Liver (tissue), 9 donors: ENCODE results near the gene FNDC8. TPM values are rescaled to one million over a fixed set of nuclear protein-coding genes. Genes with fewer than 3 reads are reported as not detected.
A peak's percentile ranks its signal among the peaks of the same experiment; 100 is the strongest.

Source experiments
- DNase-seq: peaks from one replicate; pipeline ENCODE4 v3.0.0-alpha.2; 2017; ENCODE audit warnings: low spot score
- H3K27ac ChIP-seq, 2 donors: one replicate each; pipeline ENCODE4 v1.7.0; 2013; ENCODE audit warnings: inconsistent platforms in 2 of 2, low read length in 2 of 2, control low read depth in 1 of 2, low read depth in 1 of 2, mild to moderate bottlenecking in 1 of 2
- H3K27me3 ChIP-seq, 4 donors: one replicate each; pipeline versions ENCODE4 v1.6.1 to v1.7.0; 2013; ENCODE audit warnings: low read length in 3 of 4, inconsistent platforms in 1 of 4, mild to moderate bottlenecking in 1 of 4, moderate library complexity in 1 of 4; ENCODE audit not compliant: control insufficient read depth in 4 of 4, insufficient read depth in 4 of 4
- H3K36me3 ChIP-seq, 4 donors: one replicate each; pipeline versions ENCODE4 v1.6.1 to v1.7.0; 2013; ENCODE audit warnings: low read length in 3 of 4, mild to moderate bottlenecking in 3 of 4, low read depth in 1 of 4, moderate library complexity in 1 of 4; ENCODE audit not compliant: control insufficient read depth in 4 of 4, insufficient read depth in 3 of 4
- H3K4me1 ChIP-seq, 4 donors: one replicate each; pipeline versions ENCODE4 v1.6.1 to v1.7.0; 2013; ENCODE audit warnings: low read length in 3 of 4, mild to moderate bottlenecking in 3 of 4, moderate library complexity in 1 of 4; ENCODE audit not compliant: control insufficient read depth in 4 of 4, insufficient read depth in 4 of 4
- H3K4me3 ChIP-seq, 3 donors: one replicate each; pipeline versions ENCODE4 v1.6.1 to v1.7.0; 2013; ENCODE audit warnings: low read length in 3 of 3, control low read depth in 1 of 3, low read depth in 1 of 3, mild to moderate bottlenecking in 1 of 3
- H3K9ac ChIP-seq, 2 donors: one replicate each; pipeline ENCODE4 v1.7.0; 2013; ENCODE audit warnings: low read length in 2 of 2, mild to moderate bottlenecking in 2 of 2, moderate library complexity in 2 of 2, control low read depth in 1 of 2, low read depth in 1 of 2
- H3K9me3 ChIP-seq, 4 donors: one replicate each; pipeline versions ENCODE4 v1.6.1 to v1.7.0; 2013; ENCODE audit warnings: low read length in 3 of 4; ENCODE audit not compliant: control insufficient read depth in 4 of 4
- ATF3 ChIP-seq: IDR thresholded peaks from 2 replicates; pipeline ENCODE4 v1.6.1; 2016; ENCODE audit warnings: antibody characterized with exemption
- CTCF ChIP-seq: fragments of 150-350 bp; IDR thresholded peaks from 2 replicates; pipeline ENCODE4 v1.5.1; 2017; ENCODE audit warnings: improper control_type of control experiment, low read depth, low read length; ENCODE audit not compliant: missing input control
- FOXA1 ChIP-seq: IDR thresholded peaks from 2 replicates; pipeline ENCODE4 v1.6.1; 2016; ENCODE audit warnings: antibody characterized with exemption
- FOXA2 ChIP-seq: IDR thresholded peaks from 2 replicates; pipeline ENCODE4 v1.6.1; 2016; ENCODE audit warnings: antibody characterized with exemption
- GABPA ChIP-seq, 2 donors: IDR thresholded peaks in 1 of 2; conservative IDR thresholded peaks in 1 of 2; 2 replicates each; pipeline ENCODE4 v1.6.1; 2016; ENCODE audit warnings: antibody characterized with exemption in 2 of 2, mild to moderate bottlenecking in 1 of 2, moderate library complexity in 1 of 2
- HNF4A ChIP-seq, 2 donors: conservative IDR thresholded peaks; 2 replicates each; pipeline ENCODE4 v1.6.1; 2016; ENCODE audit warnings: antibody characterized with exemption in 2 of 2, mild to moderate bottlenecking in 2 of 2
- HNF4G ChIP-seq: IDR thresholded peaks from 2 replicates; pipeline ENCODE4 v1.6.1; 2016; ENCODE audit warnings: antibody characterized with exemption
- JUND ChIP-seq, 2 donors: IDR thresholded peaks; 2 replicates each; pipeline ENCODE4 v1.6.1; 2016; ENCODE audit warnings: antibody characterized with exemption in 2 of 2
- MAX ChIP-seq: IDR thresholded peaks from 2 replicates; pipeline ENCODE4 v1.6.1; 2016; ENCODE audit warnings: antibody characterized with exemption
- NR2F2 ChIP-seq: IDR thresholded peaks from 2 replicates; pipeline ENCODE4 v1.6.1; 2016; ENCODE audit warnings: antibody characterized with exemption
- REST ChIP-seq: IDR thresholded peaks from 2 replicates; pipeline ENCODE4 v1.6.1; 2016; ENCODE audit warnings: antibody characterized with exemption, mild to moderate bottlenecking
- RXRA ChIP-seq, 2 donors: IDR thresholded peaks; 2 replicates each; pipeline ENCODE4 v1.6.1; 2017 to 2018; ENCODE audit warnings: antibody characterized with exemption in 2 of 2, mild to moderate bottlenecking in 1 of 2
- SP1 ChIP-seq: IDR thresholded peaks from 2 replicates; pipeline ENCODE4 v1.6.1; 2018; ENCODE audit warnings: antibody characterized with exemption, mild to moderate bottlenecking
- YY1 ChIP-seq: IDR thresholded peaks from 2 replicates; pipeline ENCODE4 v1.6.1; 2016; ENCODE audit warnings: antibody characterized with exemption, mild to moderate bottlenecking
- ZBTB33 ChIP-seq: IDR thresholded peaks from 2 replicates; pipeline ENCODE4 v1.6.1; 2016; ENCODE audit warnings: antibody characterized with exemption
- WGBS: extraction: QIAGEN DNeasy Blood & Tissue Kit; methylation state at CpG from one replicate; pipeline ENCODE4 v1.1.7; 2013; 5-methylcytosine and 5-hydroxymethylcytosine counted together
- polyA plus RNA-seq, 2 donors: library from polyadenylated mRNA; stranded (reverse) in 1 of 2; unstranded in 1 of 2; fragments of 200-250 nt in 1 of 2; fragments of >200 nt in 1 of 2; fragmentation: Nextera tagmentation in 1 of 2; extraction: Ambion mirVana in 1 of 2; gene quantifications; one replicate each; pipeline versions ENCODE4 v1.2.1 to v1.2.3, GENCODE V29; 2013 to 2015
- total RNA-seq, 2 donors: library from RNA; depleted of rRNA; stranded (reverse); fragments of >200 nt; gene quantifications; one replicate each; pipeline ENCODE4 v1.2.3, GENCODE V29; 2014
- donor health status: healthy.
- donor health status: healthy.
- donor health status: healthy.
- donor health status: healthy.
- donor health status: healthy.

Gene FNDC8
- total and polyA plus RNA-seq, 4 donors: not detected

GRCh38 chr17:35141681-35142466 lies 20.5 kb downstream of the FNDC8 start, which contains the start of gene NLE1 (continued):
- no peak for TF ChIP-seq REST
- peak in 1 of 2 donors; percentile 59 for TF ChIP-seq GABPA (IDR thresholded peaks at IDR 0.05 in 1 of 2, conservative IDR thresholded peaks at IDR 0.05 in 1 of 2)
- no peak for TF ChIP-seq NR2F2
- TF ChIP-seq FOXA2: no peak
- peak; percentile 91 for TF ChIP-seq CTCF
- TF ChIP-seq ATF3: no peak
- peak; percentile 90 for TF ChIP-seq YY1

- Histone ChIP-seq H3K4me3 (no peak overlapping the region), H3K36me3 (peaks cover 0 to 21% (median 12%) of the 10 kb centered on the region in 4 donors), H3K9ac (peak overlapping the region in 1 of 2 donors; percentile 26), H3K27me3 (no peaks in the 10 kb centered on the region), H3K27ac (no peak overlapping the region), H3K4me1 (peaks cover 0 to 10% (median 8%) of the 10 kb centered on the region in 4 donors), H3K9me3 (no peaks in the 10 kb centered on the region)
- TF ChIP-seq SP1: no peak
- TF ChIP-seq FOXA2: no peak
- TF ChIP-seq RXRA (IDR thresholded peaks at IDR 0.05): peak in 1 of 2 donors; percentile 1
- DNase-seq: no peak
- 68% methylated on average over 8 of the region's 8 CpGs for WGBS
These were observed 21.0 kb downstream of the FNDC8 start for GRCh38 chr17:35142467-35142796.

- Histone ChIP-seq H3K9me3 (no peaks in the 10 kb centered on the region), H3K27me3 (no peaks in the 10 kb centered on the region), H3K4me3 (no peak overlapping the region), H3K36me3 (peaks cover 0 to under 1% (median 0%) of the 10 kb centered on the region in 4 donors), H3K4me1 (peaks cover 0 to 10% (median 8%) of the 10 kb centered on the region in 4 donors), H3K27ac (no peak overlapping the region), H3K9ac (no peak overlapping the region)
- no peak for DNase-seq
- TF ChIP-seq CTCF (no peak), HNF4A (conservative IDR thresholded peaks at IDR 0.05) (no peak), MAX (no peak), FOXA1 (no peak), HNF4G (no peak), REST (no peak), YY1 (no peak), NR2F2 (no peak), JUND (IDR thresholded peaks at IDR 0.05) (no peak), SP1 (no peak), ZBTB33 (no peak), FOXA2 (no peak)
- WGBS: 85% methylated on average over 4 of the region's 4 CpGs
These were observed 23.4 kb downstream of the FNDC8 start for GRCh38 chr17:35144840-35145239.
